Measurements from ENCODE around the gene ABCC4. TPM values are rescaled to one million over a fixed set of nuclear protein-coding genes. Genes with fewer than 3 reads are reported as not detected.

ABCC4 gene
- total and polyA plus RNA-seq, 2 of the 13 experiments (the other 11 are each of a cell fraction or from before 2014, with no cell fraction given), result 4.2 to 11.3 TPM

DNA sequence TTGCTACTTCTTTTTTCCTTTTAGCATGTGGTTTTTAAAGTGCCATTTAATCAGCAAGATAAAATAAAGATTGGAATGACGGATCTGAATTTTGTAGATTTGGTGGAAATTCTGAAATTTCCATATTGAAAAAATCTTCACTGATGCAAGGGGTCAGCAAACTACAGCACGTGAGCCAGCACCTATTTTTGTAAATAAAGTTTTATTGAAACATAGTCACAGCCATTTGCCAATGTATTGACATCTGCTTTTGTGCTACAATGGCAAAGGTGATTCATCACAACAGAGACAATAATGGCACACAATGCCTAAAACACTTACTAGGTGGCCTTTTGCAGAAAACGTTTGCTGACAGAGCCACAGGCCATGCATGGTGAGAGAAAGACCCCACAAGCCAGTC lies 226.4 kb downstream of the ABCC4 start:
- H3K79me2 ChIP-seq (ENCODE audit: insufficient read depth, low read length), result no peaks in the 10 kb centered on the region
- H3K4me3 ChIP-seq (replicated peaks in 1 of 3; ENCODE audit: insufficient read depth in 1 of 3, low read depth in 2 of 3, low read length in 3 of 3), result no peak overlapping the region
- 87% methylated on average over 3 of the region's 3 CpGs for WGBS (ENCODE audit: low lambda C conversion rate)
- no peak overlapping the region for H2AFZ ChIP-seq (ENCODE audit: low read length)
- H3K27me3 ChIP-seq (ENCODE audit: control insufficient read depth in 1 of 2, insufficient read depth in 2 of 2, low read length in 2 of 2), result no peaks in the 10 kb centered on the region
- H4K20me1 ChIP-seq (ENCODE audit: insufficient read depth, low read length), result no peaks in the 10 kb centered on the region
- H3K4me1 ChIP-seq (ENCODE audit: insufficient read depth, low read length), result no peaks in the 10 kb centered on the region
- in situ Hi-C loops (cut with HindIII; ENCODE audit: extremely low pct_ligation_motif_present, low pct_unique_long_range_greater_than_20kb), result no loop called here
- TF ChIP-seq KDM2A (CRISPR knock-in tag; IDR thresholded peaks at IDR 0.05; ENCODE audit: borderline replicate concordance, low read depth) (no peak), ZBTB40 (IDR thresholded peaks at IDR 0.05) (no peak), ZBTB40 (CRISPR knock-in tag; IDR thresholded peaks at IDR 0.05) (peak; percentile 45; the same call in 1 of the 2 replicates)
- H3K9me3 ChIP-seq (ENCODE audit: low read length), result no peaks in the 10 kb centered on the region
- H3K9ac ChIP-seq (ENCODE audit: insufficient read depth, low read depth, low read length), result no peak overlapping the region
- FAIRE-seq (no peak), DNase-seq (ENCODE audit: low spot score) (no peak), ATAC-seq (no peak)
- BruUV-seq (replicated peaks), result no TSS peak
- no peak overlapping the region for H3K27ac ChIP-seq (ENCODE audit: extremely low read length, insufficient read depth, low read length)
- H3K36me3 ChIP-seq (replicated peaks in 1 of 2; ENCODE audit: control insufficient read depth in 1 of 2, insufficient read depth in 2 of 2, low read length in 2 of 2), result peaks cover 1 to 3% of the 10 kb centered on the region in 2 experiments; a peak in 1 of 5 replicates
- H3K4me2 ChIP-seq (ENCODE audit: low read depth, low read length), result no peak overlapping the region
- intact Hi-C loops (cut with micrococcal nuclease; ENCODE audit: unreplicated experiment), result no loop called here
- POLR2A ChIA-PET, result no interaction called here
- CTCF ChIA-PET (ENCODE audit: low intra/inter-chr PET ratio, low total read pairs), result no interaction called here

All from HepG2 (cell line).